HCT116 (cell line): Measurements from ENCODE around the gene EIF4EBP3. TPM values are rescaled to one million over a fixed set of nuclear protein-coding genes. Genes with fewer than 3 reads are reported as not detected.

Experiments
- ATAC-seq: fragments of 200-7000 bp; cut with Tn5 transposase; 2 replicates; pipeline ENCODE4 v1.9.1; 2020; ENCODE audit warnings: mild to moderate bottlenecking, moderate library complexity
- BruUV-seq: library from RNA; stranded (reverse); fragments of 400-500 nt; replicated peaks from 2 replicates; lab custom pipeline; 2021; lab: Mats Ljungman, UMichigan
- CTCF ChIA-PET: fragments of 300-600 bp; sonication (Branson Sonifier 250); formaldehyde crosslinking; loops from one replicate; lab custom pipeline; 2021; ENCODE audit warnings: antibody characterized with exemption; lab: Charles Lee
- POLR2A ChIA-PET: fragments of 300-600, 350-600 bp; sonication (Branson Sonifier 250); formaldehyde crosslinking; loops from one replicate; lab custom pipeline; 2021; ENCODE audit warnings: antibody characterized with exemption; lab: Charles Lee
- RAD21 ChIA-PET, 2 experiments: fragments of 300-600 bp; sonication (Branson Sonifier 250); formaldehyde crosslinking; loops; one replicate each; lab custom pipeline; 2023; ENCODE audit warnings: low total read pairs in 2 of 2; ENCODE audit not compliant: uncharacterized antibody in 2 of 2, unreplicated experiment in 2 of 2, low non-redundant PET in 1 of 2; lab: Charles Lee
- DNase-seq: peaks from one replicate; pipeline ENCODE4 v3.0.0-alpha.2; 2010; ENCODE audit warnings: low read depth, low spot score
- H2AFZ ChIP-seq: fragments of 200-600 bp; shearing (Covaris generic), sonication (generic); 2 replicates; pipeline ENCODE4 v1.6.1; 2017; ENCODE audit warnings: low read depth, mixed run types, mixed read lengths, antibody characterized with exemption, low read length; ENCODE audit not compliant: poor library complexity, severe bottlenecking
- H3K27ac ChIP-seq: 2 replicates; pipeline ENCODE4 v1.5.1; 2012; ENCODE audit warnings: low read depth, low read length
- H3K27me3 ChIP-seq: fragments of 200-600 bp; sonication (generic); 2 replicates; pipeline ENCODE4 v1.6.1; 2016; ENCODE audit warnings: mixed run types, low read length, mixed read lengths; ENCODE audit not compliant: insufficient read depth
- H3K36me3 ChIP-seq, 2 experiments: fragments of 200-500 bp in 1 of 2; fragments of 200-600 bp in 1 of 2; sonication (Bioruptor generic) in 1 of 2; sonication (generic) in 1 of 2; 2 replicates each; pipeline versions ENCODE4 v1.5.1 to v1.6.1; 2014 to 2016; ENCODE audit warnings: low read length in 2 of 2, inconsistent platforms in 1 of 2, mixed read lengths in 1 of 2, mixed run types in 1 of 2; ENCODE audit not compliant: insufficient read depth in 2 of 2, control insufficient read depth in 1 of 2
- H3K4me1 ChIP-seq, 2 experiments: fragments of 200-600 bp in 1 of 2; sonication (generic) in 1 of 2; 2 replicates each; pipeline versions ENCODE4 v1.5.1 to v1.6.1; 2012 to 2017; ENCODE audit warnings: low read length in 2 of 2, inconsistent platforms in 1 of 2, mild to moderate bottlenecking in 1 of 2, mixed read lengths in 1 of 2, mixed run types in 1 of 2, moderate library complexity in 1 of 2; ENCODE audit not compliant: insufficient read depth in 2 of 2, control insufficient read depth in 1 of 2
- H3K4me2 ChIP-seq: fragments of 200-600 bp; sonication (generic); 2 replicates; pipeline ENCODE4 v1.6.1; 2017; ENCODE audit warnings: mixed run types, low read length, mixed read lengths
- H3K4me3 ChIP-seq, 2 experiments: fragments of 200-600 bp in 1 of 2; sonication (generic) in 1 of 2; replicated peaks in 1 of 2; 2 replicates each; pipeline ENCODE4 v1.5.1; 2011 to 2016; ENCODE audit warnings: low read length in 2 of 2, control low read depth in 1 of 2, low read depth in 1 of 2, mild to moderate bottlenecking in 1 of 2, mixed read lengths in 1 of 2, mixed run types in 1 of 2
- H3K79me2 ChIP-seq: fragments of 200-600 bp; sonication (generic); 2 replicates; pipeline ENCODE4 v1.6.1; 2017; ENCODE audit warnings: mild to moderate bottlenecking, mixed run types, low read length, moderate library complexity, mixed read lengths; ENCODE audit not compliant: insufficient read depth
- H3K9ac ChIP-seq: fragments of 200-600 bp; sonication (generic); 2 replicates; pipeline ENCODE4 v1.6.1; 2016; ENCODE audit warnings: low read length, mixed read lengths
- H3K9me2 ChIP-seq: fragments of 200-600 bp; sonication (generic), shearing (Covaris generic); 2 replicates; pipeline ENCODE4 v1.6.1; 2017; ENCODE audit warnings: mixed run types, mild to moderate bottlenecking, moderate library complexity; ENCODE audit not compliant: insufficient read depth
- H3K9me3 ChIP-seq, 2 experiments: fragments of 200-500 bp in 1 of 2; fragments of 200-600 bp in 1 of 2; sonication (Bioruptor generic) in 1 of 2; sonication (generic) in 1 of 2; 2 replicates each; pipeline ENCODE4 v1.6.1; 2014 to 2017; ENCODE audit warnings: low read length in 2 of 2, mixed read lengths in 2 of 2, inconsistent platforms in 1 of 2, low read depth in 1 of 2, mild to moderate bottlenecking in 1 of 2, mixed run types in 1 of 2, moderate library complexity in 1 of 2; ENCODE audit not compliant: control insufficient read depth in 1 of 2, insufficient read depth in 1 of 2
- H4K20me1 ChIP-seq: fragments of 200-600 bp; sonication (generic), shearing (Covaris generic); 2 replicates; pipeline ENCODE4 v1.6.1; 2017; ENCODE audit warnings: mixed run types, mild to moderate bottlenecking, moderate library complexity; ENCODE audit not compliant: insufficient read depth
- ATF3 ChIP-seq: IDR thresholded peaks from 2 replicates; pipeline ENCODE4 v1.6.1; 2012
- ELF1 ChIP-seq: IDR thresholded peaks from 2 replicates; pipeline ENCODE4 v1.6.1; 2012; ENCODE audit warnings: low read depth, borderline replicate concordance
- EZH2 ChIP-seq: fragments of 200-600 bp; sonication (generic); IDR thresholded peaks from 2 replicates; pipeline ENCODE4 v1.6.1; 2017; ENCODE audit warnings: antibody characterized with exemption, mixed run types
- EZH2phosphoT487 ChIP-seq: fragments of 200-600 bp; IDR thresholded peaks from 2 replicates; pipeline ENCODE4 v1.6.1; 2018; ENCODE audit warnings: antibody characterized with exemption, borderline replicate concordance
- FOSL1 ChIP-seq: IDR thresholded peaks from 2 replicates; pipeline ENCODE4 v1.6.1; 2012; ENCODE audit warnings: low read depth
- JUND ChIP-seq: IDR thresholded peaks from 2 replicates; pipeline ENCODE4 v1.6.1; 2012
- MAX ChIP-seq: IDR thresholded peaks from 2 replicates; pipeline ENCODE4 v1.6.1; 2012
- POLR2AphosphoS5 ChIP-seq: IDR thresholded peaks from 2 replicates; pipeline ENCODE4 v1.6.1; 2011; ENCODE audit warnings: mild to moderate bottlenecking, low read depth, low read length, moderate library complexity
- RAD21 ChIP-seq: IDR thresholded peaks from 2 replicates; pipeline ENCODE4 v1.6.1; 2012; ENCODE audit warnings: low read depth, mild to moderate bottlenecking
- REST ChIP-seq: IDR thresholded peaks from 2 replicates; pipeline ENCODE4 v1.6.1; 2012; ENCODE audit warnings: low read depth
- SIN3A ChIP-seq: IDR thresholded peaks from 2 replicates; pipeline ENCODE4 v1.6.1; 2012; ENCODE audit warnings: low read depth
- SRF ChIP-seq: IDR thresholded peaks from 2 replicates; pipeline ENCODE4 v1.6.1; 2012; ENCODE audit warnings: low read depth
- TCF7L2 ChIP-seq: IDR thresholded peaks from 2 replicates; pipeline ENCODE4 v1.7.0; 2011; ENCODE audit warnings: borderline replicate concordance, inconsistent platforms; ENCODE audit not compliant: insufficient read depth, insufficient read length; ENCODE audit errors: extremely low read depth
- YY1 ChIP-seq: IDR thresholded peaks from 2 replicates; pipeline ENCODE4 v1.6.1; 2011; ENCODE audit warnings: low read length, low read depth, moderate library complexity, mild to moderate bottlenecking; ENCODE audit not compliant: insufficient replicate concordance; ENCODE audit errors: extremely low read depth
- ZFX ChIP-seq: fragments of 450-650 bp; IDR thresholded peaks from 2 replicates; pipeline ENCODE4 v1.6.1; 2017
- ZNF274 ChIP-seq: fragments of 200-500 bp; sonication (Bioruptor generic); IDR thresholded peaks from 2 replicates; pipeline ENCODE4 v1.6.1; 2014; ENCODE audit warnings: mild to moderate bottlenecking, low read depth, low read length, inconsistent platforms
- intact Hi-C: fragments of 100-400 bp; cut with micrococcal nuclease; formaldehyde crosslinking; loops from 2 replicates; pipeline ENCODE4 v1.10.0; 2022
- total RNA-seq: library from RNA; stranded (reverse); gene quantifications from one replicate; pipeline ENCODE4 v1.2.1, GENCODE V29; 2021; ENCODE audit not compliant: unreplicated experiment

EIF4EBP3 gene
- total RNA-seq, 1 experiment from 2014 or later, result 6.0 TPM

- H3K79me2 ChIP-seq, result peaks cover 17% of the 10 kb centered on the region
- H3K4me2 ChIP-seq, result no peak overlapping the region
- intact Hi-C loops, result no loop called here
- no peak overlapping the region for H3K27ac ChIP-seq
- CTCF ChIA-PET, result no interaction called here
- H3K9me2 ChIP-seq, result no peaks in the 10 kb centered on the region
- BruUV-seq, result no TSS peak
- no peak overlapping the region for H3K9ac ChIP-seq
- H2AFZ ChIP-seq, result no peak overlapping the region
- ATAC-seq, result no peak
- POLR2A ChIA-PET, result no interaction called here
- no peaks in the 10 kb centered on the region for H3K9me3 ChIP-seq
- DNase-seq, result no peak
- RAD21 ChIA-PET, result no interaction called here
- no peaks in the 10 kb centered on the region for H3K27me3 ChIP-seq
- peaks cover 4 to 6% of the 10 kb centered on the region in 2 experiments; a peak in 3 of 4 replicates for H3K36me3 ChIP-seq
- no peaks in the 10 kb centered on the region for H4K20me1 ChIP-seq
- H3K4me1 ChIP-seq, result no peaks in the 10 kb centered on the region
- TF ChIP-seq ZFX, result no peak
- H3K4me3 ChIP-seq, result no peak overlapping the region
Measured at GRCh38 chr5:140498591-140498990, 48.9 kb upstream of the EIF4EBP3 start.

GRCh38 chr5:140502834-140503233 lies 44.6 kb upstream of the EIF4EBP3 start:
- RAD21 ChIA-PET, result no interaction called here
- H3K9me2 ChIP-seq, result no peaks in the 10 kb centered on the region
- H3K4me2 ChIP-seq, result no peak overlapping the region
- ATAC-seq (no peak), DNase-seq (no peak)
- H3K27me3 ChIP-seq, result no peaks in the 10 kb centered on the region
- no peak overlapping the region for H3K9ac ChIP-seq
- H3K9me3 ChIP-seq, result no peaks in the 10 kb centered on the region
- CTCF ChIA-PET, result no interaction called here
- H3K79me2 ChIP-seq, result peaks cover 16% of the 10 kb centered on the region
- H2AFZ ChIP-seq, result no peak overlapping the region
- intact Hi-C loops, result no loop called here
- H4K20me1 ChIP-seq, result no peaks in the 10 kb centered on the region
- no TSS peak for BruUV-seq
- no peak overlapping the region for H3K27ac ChIP-seq
- POLR2A ChIA-PET, result no interaction called here
- H3K4me1 ChIP-seq, result no peaks in the 10 kb centered on the region
- no peak overlapping the region for H3K4me3 ChIP-seq
- H3K36me3 ChIP-seq, result peaks cover 7 to 19% of the 10 kb centered on the region in 2 experiments; a peak in 3 of 4 replicates
- TF ChIP-seq RAD21 (no peak), REST (no peak), YY1 (no peak), EZH2 (no peak), POLR2AphosphoS5 (no peak), ELF1 (no peak), ATF3 (no peak), FOSL1 (no peak), JUND (no peak), MAX (no peak), TCF7L2 (no peak), ZNF274 (no peak), EZH2phosphoT487 (no peak), ZFX (no peak), SIN3A (no peak), SRF (no peak)
